GM18520 (cell line): ENCODE results near the gene MAD1L1.

Experiments
- ATAC-seq: cut with Tn5 transposase; IDR thresholded peaks from one replicate; pipeline ENCODE4 v1.9.1; 2021; ENCODE audit not compliant: unreplicated experiment

MAD1L1 gene

GRCh38 chr7:1813394-1814088 is 419.2 kb downstream of the MAD1L1 start:
- ATAC-seq, result no peak

- ATAC-seq, result no peak
Observed at GRCh38 chr7:1812509-1813393, 420.0 kb downstream of the MAD1L1 start.

- no peak for ATAC-seq
Observed at GRCh38 chr7:1811850-1812508, 420.8 kb downstream of the MAD1L1 start.

- ATAC-seq, result no peak
Observed at GRCh38 chr7:1810961-1811849, 421.5 kb downstream of the MAD1L1 start.

GRCh38 chr7:1810521-1810920 is 422.2 kb downstream of the MAD1L1 start:
- no peak for ATAC-seq

GRCh38 chr7:1809601-1810258 is 423.0 kb downstream of the MAD1L1 start:
- ATAC-seq, result no peak

- no peak for ATAC-seq
Observed at GRCh38 chr7:1809070-1809469, 423.7 kb downstream of the MAD1L1 start.

- no peak for ATAC-seq
Observed at GRCh38 chr7:1807821-1808600, 424.7 kb downstream of the MAD1L1 start.

- no peak for ATAC-seq
Observed at GRCh38 chr7:1806354-1806753, 426.4 kb downstream of the MAD1L1 start.

GRCh38 chr7:1804310-1804709 is 428.4 kb downstream of the MAD1L1 start:
- no peak for ATAC-seq

- ATAC-seq, result no peak
Observed at GRCh38 chr7:1802899-1803298, 429.8 kb downstream of the MAD1L1 start.

GRCh38 chr7:1800902-1801301 is 431.8 kb downstream of the MAD1L1 start:
- no peak for ATAC-seq

- no peak for ATAC-seq
Observed at GRCh38 chr7:1798191-1798590, 434.6 kb downstream of the MAD1L1 start.

- ATAC-seq, result no peak
Observed at GRCh38 chr7:1794888-1795542, 437.7 kb downstream of the MAD1L1 start.

GRCh38 chr7:1787681-1788235 is 445.0 kb downstream of the MAD1L1 start:
- ATAC-seq, result no peak

- ATAC-seq, result no peak
Observed at GRCh38 chr7:1787241-1787640, 445.5 kb downstream of the MAD1L1 start.

- ATAC-seq, result no peak
Observed at GRCh38 chr7:1785839-1786238, 446.9 kb downstream of the MAD1L1 start.

- ATAC-seq, result no peak
Observed at GRCh38 chr7:1781369-1781768, 451.4 kb downstream of the MAD1L1 start.

- ATAC-seq, result no peak
Observed at GRCh38 chr7:1779445-1779844, 453.3 kb downstream of the MAD1L1 start.
